ENCODE data around the gene SOD1. TPM values are rescaled to one million over a fixed set of nuclear protein-coding genes. Genes with fewer than 3 reads are reported as not detected.

The SOD1 gene
- total and polyA plus RNA-seq, 2 donors (not counting 1 experiment from before 2014, with no cell fraction given), result 91.2 to 123 TPM

DNA sequence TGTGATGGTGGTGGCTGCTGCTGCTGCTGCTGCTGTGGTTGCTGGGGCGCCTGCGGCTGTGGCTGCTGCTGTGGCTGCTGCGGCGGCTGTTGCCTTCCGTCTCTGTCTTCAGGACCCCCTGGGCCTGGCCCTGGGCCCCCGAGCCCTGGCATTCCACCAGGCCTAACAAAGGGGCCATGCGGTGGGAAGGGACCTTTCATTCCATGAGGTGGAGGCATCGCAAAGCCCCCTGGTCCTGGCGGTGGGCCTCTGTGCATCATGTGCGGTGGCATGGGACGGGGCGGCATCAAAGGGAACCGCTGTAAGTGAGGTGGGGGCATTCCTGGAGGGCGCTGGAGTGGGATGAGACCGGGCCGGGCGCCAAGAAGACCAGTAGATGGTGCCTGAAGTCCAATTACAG lies 12.4 kb downstream of the SOD1 start:
- peaks cover 6 to 10% of the 10 kb centered on the region in 2 donors for H3K4me1 ChIP-seq (ENCODE audit: control insufficient read depth in 2 of 2, insufficient read depth in 2 of 2, low read length in 2 of 2)
- no peak overlapping the region for H3K9ac ChIP-seq (ENCODE audit: low read length)
- H3K36me3 ChIP-seq (replicated peaks in 1 of 2; ENCODE audit: control extremely low read depth in 1 of 2, control insufficient read depth in 1 of 2, extremely low read depth in 1 of 2, insufficient read depth in 2 of 2, low read length in 1 of 2), result peaks cover 3 to 45% of the 10 kb centered on the region in 2 experiments
- 97% methylated on average over 17 of the region's 17 CpGs for WGBS (ENCODE audit: insufficient coverage)
- CTCF ChIA-PET, result no interaction called here
- H3K4me2 ChIP-seq (replicated peaks; ENCODE audit: low read depth, low read length, poor library complexity, severe bottlenecking), result no peak overlapping the region
- POLR2A ChIA-PET, result no interaction called here
- H3K4me3 ChIP-seq (ENCODE audit: control extremely low read depth in 1 of 5, extremely low read depth in 1 of 5, insufficient read depth in 1 of 5, low read depth in 2 of 5, low read length in 4 of 5), result no peak overlapping the region
- no peak overlapping the region for H3K27ac Mint-ChIP-seq
- no peak overlapping the region for H3K4me3 Mint-ChIP-seq
- TF ChIP-seq, protein P1, sequence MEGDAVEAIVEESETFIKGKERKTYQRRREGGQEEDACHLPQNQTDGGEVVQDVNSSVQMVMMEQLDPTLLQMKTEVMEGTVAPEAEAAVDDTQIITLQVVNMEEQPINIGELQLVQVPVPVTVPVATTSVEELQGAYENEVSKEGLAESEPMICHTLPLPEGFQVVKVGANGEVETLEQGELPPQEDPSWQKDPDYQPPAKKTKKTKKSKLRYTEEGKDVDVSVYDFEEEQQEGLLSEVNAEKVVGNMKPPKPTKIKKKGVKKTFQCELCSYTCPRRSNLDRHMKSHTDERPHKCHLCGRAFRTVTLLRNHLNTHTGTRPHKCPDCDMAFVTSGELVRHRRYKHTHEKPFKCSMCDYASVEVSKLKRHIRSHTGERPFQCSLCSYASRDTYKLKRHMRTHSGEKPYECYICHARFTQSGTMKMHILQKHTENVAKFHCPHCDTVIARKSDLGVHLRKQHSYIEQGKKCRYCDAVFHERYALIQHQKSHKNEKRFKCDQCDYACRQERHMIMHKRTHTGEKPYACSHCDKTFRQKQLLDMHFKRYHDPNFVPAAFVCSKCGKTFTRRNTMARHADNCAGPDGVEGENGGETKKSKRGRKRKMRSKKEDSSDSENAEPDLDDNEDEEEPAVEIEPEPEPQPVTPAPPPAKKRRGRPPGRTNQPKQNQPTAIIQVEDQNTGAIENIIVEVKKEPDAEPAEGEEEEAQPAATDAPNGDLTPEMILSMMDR (IDR thresholded peaks at IDR 0.05), result no peak
- ATAC-seq (ENCODE audit: low read depth), result no peak
- intact Hi-C loops (cut with micrococcal nuclease), result no loop called here
- no peaks in the 10 kb centered on the region for H3K27me3 ChIP-seq (replicated peaks in 1 of 4; ENCODE audit: control extremely low read depth in 1 of 4, control insufficient read depth in 3 of 4, insufficient read depth in 4 of 4, low read length in 3 of 4)
- H3K27ac ChIP-seq (ENCODE audit: low read length in 2 of 2), result no peak overlapping the region
- no peaks in the 10 kb centered on the region for H3K79me2 ChIP-seq (ENCODE audit: control insufficient read depth, insufficient read depth, low read length)
- H4K20me1 ChIP-seq (ENCODE audit: control insufficient read depth, insufficient read depth, low read length, poor library complexity, severe bottlenecking), result no peaks in the 10 kb centered on the region
- H3K9me3 Mint-ChIP-seq (ENCODE audit: insufficient read depth), result no peaks in the 10 kb centered on the region
- no peak overlapping the region for H2AFZ ChIP-seq (ENCODE audit: insufficient read depth, low read depth, low read length, poor library complexity, severe bottlenecking)
- H3K27me3 Mint-ChIP-seq, result no peaks in the 10 kb centered on the region
- peaks cover 7% of the 10 kb centered on the region for H3K4me1 Mint-ChIP-seq
- no peaks in the 10 kb centered on the region for H3K9me3 ChIP-seq (ENCODE audit: control extremely low read depth in 1 of 3, control insufficient read depth in 2 of 3, insufficient read depth in 1 of 3, low read length in 2 of 3)
- DNase-seq, result no peak

DNA sequence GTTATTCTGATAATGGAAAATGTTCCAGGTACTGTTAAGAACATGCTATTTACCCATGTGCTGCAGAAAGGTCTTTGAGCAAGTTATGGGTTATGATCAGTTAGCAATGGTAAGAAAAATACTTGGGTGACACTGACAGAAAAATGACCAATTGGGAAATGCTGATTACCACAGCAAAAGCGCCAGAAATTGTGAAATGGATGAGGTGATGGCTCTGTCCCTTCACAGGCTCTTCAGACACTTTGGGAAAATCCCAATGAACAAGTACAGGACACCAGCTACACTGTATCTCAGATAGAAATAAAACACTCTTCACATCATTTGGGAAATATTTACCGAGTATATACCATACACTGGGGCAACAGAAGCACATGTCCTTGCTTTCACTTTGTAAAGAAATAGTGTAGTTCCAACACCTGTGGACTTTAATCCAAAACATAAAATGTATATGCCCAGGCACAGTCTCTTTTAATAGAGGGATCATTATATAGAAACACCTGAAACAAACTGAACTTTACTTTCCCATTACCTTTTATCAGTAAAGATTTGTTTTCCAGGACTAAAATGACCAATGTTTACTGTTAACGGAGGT lies 13.9 kb downstream of the SOD1 start:
- Histone ChIP-seq H3K4me2 (replicated peaks; ENCODE audit: low read depth, low read length, poor library complexity, severe bottlenecking) (no peak overlapping the region), H3K4me1 (ENCODE audit: control insufficient read depth in 2 of 2, insufficient read depth in 2 of 2, low read length in 2 of 2) (peaks cover 6 to 10% of the 10 kb centered on the region in 2 donors), H2AFZ (ENCODE audit: insufficient read depth, low read depth, low read length, poor library complexity, severe bottlenecking) (no peak overlapping the region), H3K9me3 (ENCODE audit: control extremely low read depth in 1 of 3, control insufficient read depth in 2 of 3, insufficient read depth in 1 of 3, low read length in 2 of 3) (no peaks in the 10 kb centered on the region), H3K27me3 (replicated peaks in 1 of 4; ENCODE audit: control extremely low read depth in 1 of 4, control insufficient read depth in 3 of 4, insufficient read depth in 4 of 4, low read length in 3 of 4) (no peaks in the 10 kb centered on the region), H3K27ac (ENCODE audit: low read length in 2 of 2) (no peak overlapping the region), H3K9ac (ENCODE audit: low read length) (no peak overlapping the region), H3K79me2 (ENCODE audit: control insufficient read depth, insufficient read depth, low read length) (no peaks in the 10 kb centered on the region), H3K4me3 (ENCODE audit: control extremely low read depth in 1 of 5, extremely low read depth in 1 of 5, insufficient read depth in 1 of 5, low read depth in 2 of 5, low read length in 4 of 5) (no peak overlapping the region), H4K20me1 (ENCODE audit: control insufficient read depth, insufficient read depth, low read length, poor library complexity, severe bottlenecking) (no peaks in the 10 kb centered on the region), H3K36me3 (replicated peaks in 1 of 2; ENCODE audit: control extremely low read depth in 1 of 2, control insufficient read depth in 1 of 2, extremely low read depth in 1 of 2, insufficient read depth in 2 of 2, low read length in 1 of 2) (peaks cover 0 to 31% of the 10 kb centered on the region in 2 experiments)
- WGBS (ENCODE audit: insufficient coverage), result 89% methylated on average over 1 of the region's 3 CpGs
- Mint-ChIP-seq H3K27me3 (no peaks in the 10 kb centered on the region), H3K9me3 (ENCODE audit: insufficient read depth) (no peaks in the 10 kb centered on the region), H3K4me1 (peaks cover 4% of the 10 kb centered on the region), H3K4me3 (no peak overlapping the region), H3K27ac (no peak overlapping the region)
- POLR2A ChIA-PET, result no interaction called here
- DNase-seq (no peak), ATAC-seq (ENCODE audit: low read depth) (no peak)
- CTCF ChIA-PET, result no interaction called here
- TF ChIP-seq, protein P1 (IDR thresholded peaks at IDR 0.05), result no peak
- no peak for TF ChIP-seq EZH2 (IDR thresholded peaks at IDR 0.05; ENCODE audit: borderline replicate concordance, insufficient read depth, low read depth, low read length, poor library complexity, severe bottlenecking)
- intact Hi-C loops (cut with micrococcal nuclease), result no loop called here
